ENCODE results near the gene DGKQ.

DNA sequence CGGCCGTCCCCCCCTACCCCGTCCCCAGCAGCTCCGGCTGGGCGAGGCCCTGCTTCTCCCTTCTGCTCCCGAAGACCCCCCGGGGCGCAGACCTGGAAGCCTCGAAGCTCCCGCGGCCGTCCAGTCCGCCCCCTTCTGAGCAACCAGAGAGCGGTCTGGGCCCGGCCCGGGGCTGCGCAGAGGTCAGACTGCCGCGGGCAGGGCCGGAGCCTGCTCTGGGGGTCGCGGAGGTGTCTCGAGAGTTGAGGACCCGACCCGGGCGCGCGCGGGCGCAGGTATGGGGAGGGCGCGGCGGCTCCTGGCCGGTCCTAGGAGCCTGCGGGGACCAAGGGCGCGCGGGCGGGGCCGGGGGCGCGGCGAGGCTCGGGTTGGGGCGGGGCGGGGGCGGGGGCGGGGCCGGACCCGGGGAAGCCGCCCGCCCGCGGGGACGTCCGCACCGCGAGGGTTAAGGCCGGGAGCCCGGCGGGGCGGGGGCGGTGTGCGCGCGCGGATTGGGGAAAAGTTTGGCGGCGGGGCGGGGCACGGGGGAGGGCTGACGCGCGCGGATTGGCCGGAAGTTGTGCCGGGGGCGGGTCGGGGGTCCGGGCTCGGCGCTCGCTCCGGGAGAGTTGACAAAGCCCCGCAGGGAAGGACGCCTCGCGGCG, 37.8 kb upstream of the DGKQ start, which contains the start of gene FGFRL1:
- TF ChIP-seq CTCF (IDR thresholded peaks at IDR 0.05) (no peak), EZH2phosphoT487 (IDR thresholded peaks at IDR 0.05) (peak; percentile 29), EZH2 (IDR thresholded peaks at IDR 0.05) (peak; percentile 39)
